HEK293 (cell line): Measurements from ENCODE around the gene MIA2.

ENCODE experiments used
- CTCF ChIA-PET: fragments of 350-600 bp; formaldehyde crosslinking; extraction: SDS; loops from one replicate; lab custom pipeline; 2021; ENCODE audit warnings: antibody characterized with exemption; lab: Yijun Ruan, JAX
- POLR2A ChIA-PET: fragments of 300-600 bp; formaldehyde crosslinking; extraction: SDS; loops from one replicate; lab custom pipeline; 2020; ENCODE audit warnings: antibody characterized with exemption, inconsistent platforms; lab: Yijun Ruan, JAX
- H3K27ac ChIP-seq: fragments of 200-500 bp; sonication (Bioruptor generic); 2 replicates; pipeline ENCODE4 v1.5.1; 2014; ENCODE audit warnings: low read depth, low read length, control low read depth, inconsistent platforms; ENCODE audit errors: extremely low read depth
- H3K36me3 ChIP-seq, 2 experiments: fragments of 200-500 bp in 1 of 2; sonication (Bioruptor generic) in 1 of 2; 1 replicate in 1 of 2; 2 replicates in 1 of 2; pipeline ENCODE4 v1.5.1; 2014 to 2017; ENCODE audit warnings: inconsistent platforms in 2 of 2, low read length in 2 of 2; ENCODE audit not compliant: control insufficient read depth in 2 of 2, insufficient read depth in 1 of 2
- H3K4me1 ChIP-seq: fragments of 200-500 bp; sonication (Bioruptor generic); 2 replicates; pipeline ENCODE4 v1.5.1; 2014; ENCODE audit warnings: mild to moderate bottlenecking, low read length, inconsistent platforms; ENCODE audit not compliant: control insufficient read depth, insufficient read depth
- H3K4me3 ChIP-seq: 2 replicates; pipeline ENCODE4 v1.5.1; 2011; ENCODE audit warnings: low read depth, mild to moderate bottlenecking, control low read depth, low read length, moderate library complexity
- H3K9me3 ChIP-seq: fragments of 200-500 bp; sonication (Bioruptor generic); 2 replicates; pipeline ENCODE4 v1.5.1; 2014; ENCODE audit warnings: low read depth, low read length, inconsistent platforms; ENCODE audit not compliant: control insufficient read depth, insufficient read depth
- AEBP2 ChIP-seq: fragments of 450-650 bp; formaldehyde crosslinking; IDR thresholded peaks from 2 replicates; pipeline ENCODE4 v1.5.1; 2016; ENCODE audit warnings: missing biosample characterization, missing genetic modification characterization, borderline replicate concordance
- KLF10 ChIP-seq: fragments of 450-650 bp; IDR thresholded peaks from 2 replicates; pipeline ENCODE4 v1.5.1; 2018; ENCODE audit warnings: missing biosample characterization, mild to moderate bottlenecking, missing genetic modification characterization
- PRDM2 ChIP-seq: fragments of 450-650 bp; formaldehyde crosslinking; IDR thresholded peaks from 2 replicates; pipeline ENCODE4 v1.5.1; 2016; ENCODE audit warnings: missing biosample characterization, missing genetic modification characterization, borderline replicate concordance
- ZBTB49 ChIP-seq: fragments of 450-650 bp; formaldehyde crosslinking; IDR thresholded peaks from 2 replicates; pipeline ENCODE4 v1.5.1; 2016; ENCODE audit warnings: missing biosample characterization, missing genetic modification characterization, low read depth
- ZNF132 ChIP-seq: fragments of 450-650 bp; formaldehyde crosslinking; IDR thresholded peaks from 2 replicates; pipeline ENCODE4 v1.5.1; 2017; ENCODE audit warnings: missing biosample characterization, missing genetic modification characterization, borderline replicate concordance
- ZNF19 ChIP-seq: fragments of 450-650 bp; formaldehyde crosslinking; IDR thresholded peaks from 2 replicates; pipeline ENCODE4; 2016; ENCODE audit warnings: missing biosample characterization, missing genetic modification characterization, low read depth
- ZNF248 ChIP-seq: fragments of 450-650 bp; formaldehyde crosslinking; IDR thresholded peaks from 2 replicates; pipeline ENCODE4 v1.5.1; 2017; ENCODE audit warnings: missing biosample characterization, missing genetic modification characterization
- ZNF311 ChIP-seq: fragments of 450-650 bp; formaldehyde crosslinking; IDR thresholded peaks from 2 replicates; pipeline ENCODE4 v1.5.1; 2017; ENCODE audit warnings: missing biosample characterization, missing genetic modification characterization, borderline replicate concordance
- ZNF530 ChIP-seq: fragments of 450-650 bp; formaldehyde crosslinking; IDR thresholded peaks from 2 replicates; pipeline ENCODE4 v1.5.1; 2016; ENCODE audit warnings: low read depth, missing biosample characterization, missing genetic modification characterization
- ZNF549 ChIP-seq: fragments of 450-650 bp; IDR thresholded peaks from 2 replicates; pipeline ENCODE4 v1.5.1; 2018; ENCODE audit warnings: missing biosample characterization, missing genetic modification characterization, mild to moderate bottlenecking, inconsistent platforms, moderate library complexity
- ZNF621 ChIP-seq: fragments of 450-650 bp; formaldehyde crosslinking; IDR thresholded peaks from 2 replicates; pipeline ENCODE4 v1.5.1; 2017; ENCODE audit warnings: missing biosample characterization, missing genetic modification characterization
- ZNF629 ChIP-seq: fragments of 450-650 bp; formaldehyde crosslinking; IDR thresholded peaks from 2 replicates; pipeline ENCODE4 v1.5.1; 2017; ENCODE audit warnings: missing biosample characterization, missing genetic modification characterization
- ZNF658 ChIP-seq: fragments of 450-650 bp; formaldehyde crosslinking; IDR thresholded peaks from 2 replicates; pipeline ENCODE4; 2016; ENCODE audit warnings: missing biosample characterization, missing genetic modification characterization
- ZNF701 ChIP-seq: fragments of 450-650 bp; formaldehyde crosslinking; IDR thresholded peaks from 2 replicates; pipeline ENCODE4 v1.5.1; 2016; ENCODE audit warnings: missing biosample characterization, missing genetic modification characterization
- ZSCAN5A ChIP-seq: fragments of 450-650 bp; formaldehyde crosslinking; IDR thresholded peaks from 2 replicates; pipeline ENCODE4 v1.5.1; 2016; ENCODE audit warnings: missing biosample characterization, missing genetic modification characterization
- ZXDB ChIP-seq: fragments of 450-650 bp; formaldehyde crosslinking; IDR thresholded peaks from 2 replicates; pipeline ENCODE4 v1.5.1; 2016; ENCODE audit warnings: missing biosample characterization, missing genetic modification characterization

MIA2 gene

GRCh38 chr14:39320318-39320717 lies 86.6 kb downstream of the MIA2 start:
- CTCF ChIA-PET: interaction anchor here (0.5 to 1.1 kb wide), 2 partner anchors 23 to 24 kb away, joined by 3 to 5 read pairs; no protein-coding TSS in a partner anchor
- Histone ChIP-seq H3K27ac (no peak overlapping the region), H3K4me1 (peaks cover 10% of the 10 kb centered on the region), H3K9me3 (no peaks in the 10 kb centered on the region), H3K4me3 (no peak overlapping the region), H3K36me3 (peaks cover 3 to 5% of the 10 kb centered on the region in 2 experiments)
- TF ChIP-seq ZNF658 (tag by site-specific recombination): no peak
- no peak for TF ChIP-seq ZNF549 (tag by site-specific recombination)
- no peak for TF ChIP-seq AEBP2 (tag by site-specific recombination)
- no peak for TF ChIP-seq ZSCAN5A (tag by site-specific recombination)
- TF ChIP-seq ZNF248 (tag by site-specific recombination): no peak
- no peak for TF ChIP-seq ZNF629 (tag by site-specific recombination)
- no peak for TF ChIP-seq ZNF132 (tag by site-specific recombination)
- TF ChIP-seq ZNF701 (tag by site-specific recombination): no peak
- TF ChIP-seq KLF10 (tag by site-specific recombination): no peak
- TF ChIP-seq ZNF311: no peak
- TF ChIP-seq ZNF621 (tag by site-specific recombination): no peak
- no peak for TF ChIP-seq ZXDB (tag by site-specific recombination)
- no peak for TF ChIP-seq PRDM2 (tag by site-specific recombination)
- no peak for TF ChIP-seq ZNF19 (tag by site-specific recombination)
- TF ChIP-seq ZNF530 (tag by site-specific recombination): no peak
- no peak for TF ChIP-seq ZBTB49
- POLR2A ChIA-PET: no interaction called here
